RWPE2 (cell line): ENCODE measurements around the gene NPC1L1.

ENCODE experiments used
- ATAC-seq: fragments of 200-7000 bp; cut with Tn5 transposase; 3 replicates; pipeline ENCODE4 v1.9.1; 2021; ENCODE audit warnings: low read depth
- DNase-seq: peaks from one replicate; pipeline ENCODE4 v3.0.0-alpha.2; 2020; ENCODE audit warnings: low spot score
- H3K27ac ChIP-seq: fragments of 450-650 bp; 2 replicates; pipeline ENCODE4 v1.5.1; 2017; ENCODE audit warnings: mild to moderate bottlenecking; ENCODE audit not compliant: poor library complexity, severe bottlenecking
- H3K27me3 ChIP-seq: fragments of 250-450 bp; sonication (Bioruptor Pico); 2 replicates; pipeline ENCODE4 v1.5.1; 2021; ENCODE audit warnings: mild to moderate bottlenecking, moderate library complexity; ENCODE audit not compliant: insufficient read depth, poor library complexity, severe bottlenecking
- H3K36me3 ChIP-seq: fragments of 250-450 bp; sonication (Bioruptor Pico); 2 replicates; pipeline ENCODE4 v1.5.1; 2020; ENCODE audit warnings: low read depth, mild to moderate bottlenecking, moderate library complexity
- H3K4me1 ChIP-seq: fragments of 250-450 bp; sonication (Bioruptor Pico); 2 replicates; pipeline ENCODE4 v1.5.1; 2021; ENCODE audit warnings: mild to moderate bottlenecking, moderate library complexity; ENCODE audit not compliant: insufficient read depth, poor library complexity, severe bottlenecking
- H3K4me3 ChIP-seq: fragments of 250-450 bp; sonication (Bioruptor Pico); 2 replicates; pipeline ENCODE4 v1.5.1; 2021; ENCODE audit warnings: mild to moderate bottlenecking, moderate library complexity; ENCODE audit not compliant: severe bottlenecking
- H3K9me3 ChIP-seq: fragments of 250-450 bp; sonication (Bioruptor Pico); 2 replicates; pipeline ENCODE4 v1.5.1; 2021; ENCODE audit warnings: mild to moderate bottlenecking, moderate library complexity; ENCODE audit not compliant: severe bottlenecking
- TF ChIP-seq, protein P1 (sequence below): fragments of 450-650 bp; IDR thresholded peaks from one replicate; pipeline ENCODE4 v1.5.1; 2017; ENCODE audit warnings: mild to moderate bottlenecking, moderate library complexity; ENCODE audit not compliant: poor library complexity, severe bottlenecking

NPC1L1 gene

GRCh38 chr7:44522315-44522714, 18.8 kb downstream of the NPC1L1 start:
- no peak overlapping the region for H3K27ac ChIP-seq
- H3K9me3 ChIP-seq = no peaks in the 10 kb centered on the region
- H3K27me3 ChIP-seq = no peaks in the 10 kb centered on the region
- TF ChIP-seq, protein P1, sequence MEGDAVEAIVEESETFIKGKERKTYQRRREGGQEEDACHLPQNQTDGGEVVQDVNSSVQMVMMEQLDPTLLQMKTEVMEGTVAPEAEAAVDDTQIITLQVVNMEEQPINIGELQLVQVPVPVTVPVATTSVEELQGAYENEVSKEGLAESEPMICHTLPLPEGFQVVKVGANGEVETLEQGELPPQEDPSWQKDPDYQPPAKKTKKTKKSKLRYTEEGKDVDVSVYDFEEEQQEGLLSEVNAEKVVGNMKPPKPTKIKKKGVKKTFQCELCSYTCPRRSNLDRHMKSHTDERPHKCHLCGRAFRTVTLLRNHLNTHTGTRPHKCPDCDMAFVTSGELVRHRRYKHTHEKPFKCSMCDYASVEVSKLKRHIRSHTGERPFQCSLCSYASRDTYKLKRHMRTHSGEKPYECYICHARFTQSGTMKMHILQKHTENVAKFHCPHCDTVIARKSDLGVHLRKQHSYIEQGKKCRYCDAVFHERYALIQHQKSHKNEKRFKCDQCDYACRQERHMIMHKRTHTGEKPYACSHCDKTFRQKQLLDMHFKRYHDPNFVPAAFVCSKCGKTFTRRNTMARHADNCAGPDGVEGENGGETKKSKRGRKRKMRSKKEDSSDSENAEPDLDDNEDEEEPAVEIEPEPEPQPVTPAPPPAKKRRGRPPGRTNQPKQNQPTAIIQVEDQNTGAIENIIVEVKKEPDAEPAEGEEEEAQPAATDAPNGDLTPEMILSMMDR = no peak
- H3K4me1 ChIP-seq = no peaks in the 10 kb centered on the region
- H3K36me3 ChIP-seq = no peaks in the 10 kb centered on the region
- no peak for DNase-seq
- H3K4me3 ChIP-seq = no peak overlapping the region
- no peak for ATAC-seq

DNA sequence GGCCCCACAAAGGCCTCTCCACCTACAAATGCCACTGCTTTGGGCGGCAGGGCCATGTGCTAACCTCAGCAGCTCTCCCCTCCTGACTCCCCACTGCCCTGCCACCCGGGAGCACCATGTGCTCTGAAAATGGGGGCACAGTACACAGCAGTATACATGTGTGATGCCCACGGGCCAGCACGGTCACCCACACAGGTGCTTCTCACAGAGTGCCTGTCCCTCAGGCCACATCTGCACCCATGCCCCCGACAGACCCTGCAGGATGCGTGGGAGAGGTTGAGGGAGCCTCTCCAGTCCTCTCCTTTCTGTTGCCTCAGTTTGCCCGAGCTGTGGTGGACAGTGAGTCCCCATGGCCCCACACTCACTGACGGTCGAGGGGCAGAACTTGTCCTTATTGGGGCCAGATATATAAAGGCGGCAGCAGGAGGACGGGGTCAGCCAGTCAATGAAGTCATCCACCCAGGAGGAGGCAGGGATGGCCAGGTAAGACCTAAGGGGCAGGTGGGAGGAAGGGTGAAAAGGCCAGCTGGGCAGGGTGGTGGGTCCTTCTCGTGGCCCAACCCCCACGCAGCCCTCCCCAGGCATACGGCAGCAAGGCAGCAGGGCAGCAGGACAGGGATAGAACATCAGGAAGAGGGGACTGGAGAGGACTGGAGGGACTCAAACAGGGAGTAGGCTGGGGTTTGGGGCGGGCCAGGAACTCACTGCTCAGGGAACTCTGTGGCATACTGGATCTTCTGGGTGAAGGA, 19.6 kb downstream of the NPC1L1 start:
- no peak overlapping the region for H3K27ac ChIP-seq
- H3K4me1 ChIP-seq = no peaks in the 10 kb centered on the region
- no peak for DNase-seq
- no peak for ATAC-seq
- H3K27me3 ChIP-seq = no peaks in the 10 kb centered on the region
- no peak overlapping the region for H3K4me3 ChIP-seq
- no peaks in the 10 kb centered on the region for H3K9me3 ChIP-seq
- TF ChIP-seq, protein P1 = no peak
- no peaks in the 10 kb centered on the region for H3K36me3 ChIP-seq

DNA sequence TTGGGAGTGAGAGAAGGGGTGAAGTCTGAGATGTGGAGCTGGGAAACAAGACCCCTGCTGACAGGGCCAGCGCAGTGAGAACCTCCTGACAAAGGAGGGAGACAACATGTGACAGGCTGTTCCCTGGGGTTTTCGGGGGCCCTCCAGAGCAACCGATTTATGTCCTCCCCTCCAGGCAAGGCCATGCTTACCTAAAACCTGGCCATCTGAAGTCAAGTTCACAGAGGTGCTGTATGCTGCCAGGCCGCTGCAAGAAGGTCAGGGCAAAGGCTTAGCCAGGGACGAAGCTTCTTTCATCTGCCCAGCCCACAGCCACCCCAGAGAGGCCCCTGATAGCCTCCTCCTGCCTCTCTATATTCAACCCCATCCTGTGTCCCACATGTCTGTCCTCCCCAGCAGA, 20.6 kb downstream of the NPC1L1 start:
- no peak overlapping the region for H3K27ac ChIP-seq

DNA sequence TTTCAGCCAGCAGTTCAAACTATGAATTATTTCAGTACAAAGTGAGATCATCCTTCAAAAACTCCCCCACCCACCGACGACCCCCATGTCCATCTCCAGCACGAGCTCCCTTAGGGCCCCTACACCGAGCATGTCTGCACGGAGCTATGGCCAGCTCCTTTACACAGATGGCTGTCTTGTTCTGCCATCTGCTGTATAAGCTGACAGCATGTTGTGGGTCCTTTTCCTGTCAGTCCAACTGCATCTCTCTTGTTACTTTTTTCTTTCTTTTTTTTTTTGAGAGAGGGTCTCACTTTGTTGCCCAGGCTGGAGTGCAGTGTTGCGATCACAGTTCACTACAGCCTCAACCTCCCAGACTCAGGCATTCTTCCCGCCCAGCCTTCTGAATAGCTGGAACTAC, 21.6 kb downstream of the NPC1L1 start:
- DNase-seq (no peak), ATAC-seq (no peak)
- H3K4me3 ChIP-seq = no peak overlapping the region
- no peaks in the 10 kb centered on the region for H3K27me3 ChIP-seq
- TF ChIP-seq, protein P1 = no peak
- H3K4me1 ChIP-seq = no peaks in the 10 kb centered on the region
- H3K9me3 ChIP-seq = no peaks in the 10 kb centered on the region
- H3K36me3 ChIP-seq = no peaks in the 10 kb centered on the region
- H3K27ac ChIP-seq = no peak overlapping the region

More for the DNA sequence above, 20.6 kb downstream of the NPC1L1 start:
- H3K4me1 ChIP-seq = no peaks in the 10 kb centered on the region
- H3K36me3 ChIP-seq = no peaks in the 10 kb centered on the region
- DNase-seq (no peak), ATAC-seq (no peak)
- TF ChIP-seq, protein P1 = no peak
- H3K27me3 ChIP-seq = no peaks in the 10 kb centered on the region
- no peaks in the 10 kb centered on the region for H3K9me3 ChIP-seq
- no peak overlapping the region for H3K4me3 ChIP-seq

GRCh38 chr7:44518761-44519160, 22.4 kb downstream of the NPC1L1 start:
- DNase-seq (no peak), ATAC-seq (no peak)
- Histone ChIP-seq H3K9me3 (no peaks in the 10 kb centered on the region), H3K27me3 (no peaks in the 10 kb centered on the region), H3K27ac (no peak overlapping the region), H3K36me3 (no peaks in the 10 kb centered on the region), H3K4me3 (no peak overlapping the region), H3K4me1 (no peaks in the 10 kb centered on the region)
- TF ChIP-seq, protein P1 = no peak
